Measurements from ENCODE around the gene NOCT. TPM values are rescaled to one million over a fixed set of nuclear protein-coding genes. Genes with fewer than 3 reads are reported as not detected.

Gene NOCT
- total RNA-seq, 2 donors from 2014 or later = 9.6 to 10.9 TPM

DNA sequence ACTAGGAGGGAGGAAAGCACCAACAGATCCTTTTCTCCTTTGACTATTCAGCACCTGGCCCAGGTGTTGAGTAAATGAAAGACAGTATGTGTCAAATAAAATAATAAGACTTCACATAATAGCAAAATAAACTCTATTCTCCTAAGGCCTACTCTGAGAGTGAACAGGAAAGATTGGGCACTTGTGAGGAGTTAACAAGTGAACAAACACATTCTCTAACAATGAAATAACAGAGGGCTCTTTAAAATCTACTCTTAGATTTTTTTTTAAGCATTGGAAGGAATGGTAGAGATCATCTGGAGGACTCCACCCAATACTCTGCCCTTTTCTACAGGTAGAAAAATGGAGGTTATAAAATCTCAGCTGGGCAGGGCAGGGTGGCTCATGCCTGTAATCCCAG lies 39.1 kb upstream of the NOCT start:
- DNase-seq (ENCODE audit: low spot score) (no peak), ATAC-seq (ENCODE audit: insufficient number of reproducible peaks, low FRiP score, low read depth) (no peak)
- TF ChIP-seq, protein P1, sequence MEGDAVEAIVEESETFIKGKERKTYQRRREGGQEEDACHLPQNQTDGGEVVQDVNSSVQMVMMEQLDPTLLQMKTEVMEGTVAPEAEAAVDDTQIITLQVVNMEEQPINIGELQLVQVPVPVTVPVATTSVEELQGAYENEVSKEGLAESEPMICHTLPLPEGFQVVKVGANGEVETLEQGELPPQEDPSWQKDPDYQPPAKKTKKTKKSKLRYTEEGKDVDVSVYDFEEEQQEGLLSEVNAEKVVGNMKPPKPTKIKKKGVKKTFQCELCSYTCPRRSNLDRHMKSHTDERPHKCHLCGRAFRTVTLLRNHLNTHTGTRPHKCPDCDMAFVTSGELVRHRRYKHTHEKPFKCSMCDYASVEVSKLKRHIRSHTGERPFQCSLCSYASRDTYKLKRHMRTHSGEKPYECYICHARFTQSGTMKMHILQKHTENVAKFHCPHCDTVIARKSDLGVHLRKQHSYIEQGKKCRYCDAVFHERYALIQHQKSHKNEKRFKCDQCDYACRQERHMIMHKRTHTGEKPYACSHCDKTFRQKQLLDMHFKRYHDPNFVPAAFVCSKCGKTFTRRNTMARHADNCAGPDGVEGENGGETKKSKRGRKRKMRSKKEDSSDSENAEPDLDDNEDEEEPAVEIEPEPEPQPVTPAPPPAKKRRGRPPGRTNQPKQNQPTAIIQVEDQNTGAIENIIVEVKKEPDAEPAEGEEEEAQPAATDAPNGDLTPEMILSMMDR (IDR thresholded peaks at IDR 0.05) = no peak
- Histone ChIP-seq H3K27me3 (replicated peaks; ENCODE audit: insufficient read depth) (no peaks in the 10 kb centered on the region), H3K4me3 (no peak overlapping the region), H3K9me3 (no peaks in the 10 kb centered on the region), H3K36me3 (no peaks in the 10 kb centered on the region), H3K27ac (no peak overlapping the region), H3K4me1 (ENCODE audit: control insufficient read depth in 1 of 2, low read depth in 2 of 2) (no peaks in the 10 kb centered on the region)

DNA sequence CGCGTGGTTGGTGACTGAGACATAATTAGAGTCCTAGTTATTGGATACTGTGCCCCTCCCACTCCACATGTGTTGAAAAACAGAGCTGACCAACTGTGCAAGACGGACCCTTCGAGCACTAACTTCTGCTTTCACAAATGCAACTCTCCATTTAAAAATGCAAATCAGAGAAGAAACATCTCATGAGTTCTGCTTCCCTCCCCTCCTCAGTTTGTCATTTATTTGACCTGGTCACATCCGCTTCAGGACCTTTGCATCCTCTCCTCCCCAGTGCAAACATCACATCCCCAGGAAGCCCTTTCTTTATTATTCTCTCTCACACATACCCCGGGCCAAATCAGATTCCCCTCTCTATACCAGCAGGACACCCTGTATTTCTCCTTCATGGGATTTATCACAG lies 38.1 kb upstream of the NOCT start:
- no peak for DNase-seq (ENCODE audit: low spot score)
- H3K36me3 ChIP-seq = no peaks in the 10 kb centered on the region
- peaks cover 0 to 8% of the 10 kb centered on the region in 2 donors for H3K4me1 ChIP-seq (ENCODE audit: control insufficient read depth in 1 of 2, low read depth in 2 of 2)
- TF ChIP-seq, protein P1 (IDR thresholded peaks at IDR 0.05) = no peak
- no peaks in the 10 kb centered on the region for H3K9me3 ChIP-seq
- H3K27me3 ChIP-seq (replicated peaks; ENCODE audit: insufficient read depth) = no peaks in the 10 kb centered on the region
- H3K4me3 ChIP-seq = no peak overlapping the region
- no peak overlapping the region for H3K27ac ChIP-seq
- ATAC-seq (ENCODE audit: insufficient number of reproducible peaks, low FRiP score, low read depth) = no peak

DNA sequence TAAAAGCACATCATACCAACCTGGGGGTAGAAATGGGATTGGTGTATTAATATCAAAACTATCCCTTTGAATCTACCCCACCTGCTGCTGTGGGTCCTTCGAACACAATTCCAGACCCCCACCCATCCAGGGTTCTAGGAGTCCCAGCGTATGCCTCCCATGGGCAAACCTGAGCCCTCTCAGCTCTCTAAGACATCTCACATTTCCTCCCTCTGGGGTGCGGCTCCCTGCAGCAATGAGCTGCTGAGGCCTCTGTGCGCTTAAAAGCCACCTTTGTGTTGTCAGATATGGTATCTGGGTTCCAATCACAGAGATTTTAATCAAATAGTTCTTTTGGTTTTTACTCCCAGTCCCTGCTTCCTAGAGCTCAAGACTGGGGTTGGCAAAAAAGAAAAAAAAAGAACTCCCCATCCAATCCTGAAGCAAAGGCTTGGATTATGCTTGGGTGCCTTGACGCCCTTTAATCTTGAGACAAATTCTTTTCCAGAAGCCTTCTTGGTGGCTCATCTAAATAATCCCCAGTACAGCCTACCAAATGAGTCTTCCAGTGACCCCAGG lies 37.5 kb upstream of the NOCT start:
- no peak overlapping the region for H3K27ac ChIP-seq
- TF ChIP-seq, protein P1 (IDR thresholded peaks at IDR 0.05) = no peak
- H3K4me3 ChIP-seq = no peak overlapping the region
- H3K9me3 ChIP-seq = no peaks in the 10 kb centered on the region
- ATAC-seq (ENCODE audit: insufficient number of reproducible peaks, low FRiP score, low read depth) = no peak
- peaks cover 0 to 11% of the 10 kb centered on the region in 2 donors for H3K4me1 ChIP-seq (ENCODE audit: control insufficient read depth in 1 of 2, low read depth in 2 of 2)
- no peak for DNase-seq (ENCODE audit: low spot score)
- no peaks in the 10 kb centered on the region for H3K36me3 ChIP-seq
- H3K27me3 ChIP-seq (replicated peaks; ENCODE audit: insufficient read depth) = no peaks in the 10 kb centered on the region

DNA sequence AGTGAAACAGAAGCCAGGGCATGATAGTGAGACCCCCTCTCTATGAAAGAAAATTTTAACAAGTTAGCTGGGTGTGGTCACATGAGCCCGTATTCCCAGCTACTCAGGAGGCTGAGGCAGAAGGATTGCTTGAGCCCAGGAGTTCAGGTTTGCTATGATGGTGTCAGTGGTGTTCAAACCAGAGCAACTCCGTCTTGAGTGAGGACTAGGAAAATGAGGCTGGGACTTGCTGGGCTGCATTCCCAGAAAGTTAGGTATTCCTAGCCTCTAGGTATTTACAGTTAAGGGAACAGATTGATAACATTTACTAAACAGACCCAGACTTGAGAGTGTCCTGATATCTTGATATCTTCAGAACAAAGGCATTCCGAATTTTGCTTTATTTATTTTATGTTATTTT lies 37.0 kb upstream of the NOCT start:
- TF ChIP-seq, protein P1 (IDR thresholded peaks at IDR 0.05) = no peak
- ATAC-seq (ENCODE audit: insufficient number of reproducible peaks, low FRiP score, low read depth) (no peak), DNase-seq (ENCODE audit: low spot score) (no peak)
- peaks cover 0 to 11% of the 10 kb centered on the region in 2 donors for H3K4me1 ChIP-seq (ENCODE audit: control insufficient read depth in 1 of 2, low read depth in 2 of 2)
- H3K27ac ChIP-seq = no peak overlapping the region
- H3K4me3 ChIP-seq = no peak overlapping the region
- H3K9me3 ChIP-seq = no peaks in the 10 kb centered on the region
- H3K36me3 ChIP-seq = no peaks in the 10 kb centered on the region
- no peaks in the 10 kb centered on the region for H3K27me3 ChIP-seq (replicated peaks; ENCODE audit: insufficient read depth)

DNA sequence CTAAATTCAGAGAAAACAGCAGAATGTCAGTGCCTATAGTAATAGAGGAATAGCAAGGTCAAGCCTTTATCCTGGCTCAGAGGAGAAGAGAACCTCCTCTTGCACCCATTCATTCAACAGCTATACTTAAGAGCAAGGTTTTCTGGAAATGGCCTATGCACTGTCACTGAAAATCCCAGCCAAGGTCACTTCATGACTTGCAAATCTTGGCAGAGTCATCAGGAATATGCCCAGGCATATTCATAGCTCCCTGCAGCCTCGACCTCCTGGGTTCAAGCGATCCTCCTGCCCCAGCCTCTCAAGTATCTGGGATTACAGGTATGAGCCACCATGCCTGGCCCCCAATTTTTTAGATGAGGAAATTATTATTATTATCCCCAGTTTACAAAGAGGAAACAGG lies 35.8 kb upstream of the NOCT start:
- TF ChIP-seq, protein P1 (IDR thresholded peaks at IDR 0.05) = no peak
- Histone ChIP-seq H3K9me3 (no peaks in the 10 kb centered on the region), H3K27me3 (replicated peaks; ENCODE audit: insufficient read depth) (no peaks in the 10 kb centered on the region), H3K4me1 (ENCODE audit: control insufficient read depth in 1 of 2, low read depth in 2 of 2) (peaks cover 0 to 11% of the 10 kb centered on the region in 2 donors), H3K27ac (no peak overlapping the region), H3K36me3 (no peaks in the 10 kb centered on the region), H3K4me3 (no peak overlapping the region)
- DNase-seq (ENCODE audit: low spot score) = no peak
- no peak for ATAC-seq (ENCODE audit: insufficient number of reproducible peaks, low FRiP score, low read depth)

Data from thoracic aorta (tissue), 2 donors.